OCI-LY1 (cell line): Measurements from ENCODE around the gene KCNK13.

Experiments
- H2AFZ ChIP-seq: fragments of 200-600 bp; sonication (generic), shearing (Covaris generic); 2 replicates; pipeline ENCODE4 v1.6.0; 2014; ENCODE audit warnings: antibody characterized with exemption, mild to moderate bottlenecking, low read length
- H3F3A ChIP-seq: fragments of 200-600 bp; sonication (generic), shearing (Covaris generic); 2 replicates; pipeline ENCODE4 v1.6.0; 2014; ENCODE audit warnings: mild to moderate bottlenecking, antibody characterized with exemption, low read length, moderate library complexity; ENCODE audit not compliant: insufficient read depth
- H3K27ac ChIP-seq: fragments of 200-600 bp; sonication (generic); 2 replicates; pipeline ENCODE4 v1.5.1; 2014; ENCODE audit warnings: low read length, mixed run types, mild to moderate bottlenecking, low read depth; ENCODE audit not compliant: poor library complexity, severe bottlenecking
- H3K27me3 ChIP-seq: fragments of 200-600 bp; sonication (generic); 2 replicates; pipeline ENCODE4 v1.6.0; 2014; ENCODE audit warnings: antibody characterized with exemption, mild to moderate bottlenecking, low read length, moderate library complexity; ENCODE audit not compliant: insufficient read depth
- H3K36me3 ChIP-seq: fragments of 200-600 bp; sonication (generic); 2 replicates; pipeline ENCODE4 v1.6.1; 2014; ENCODE audit warnings: mild to moderate bottlenecking, antibody characterized with exemption, low read length, moderate library complexity, mixed read lengths; ENCODE audit not compliant: insufficient read depth
- H3K4me1 ChIP-seq: fragments of 200-600 bp; sonication (generic); 2 replicates; pipeline ENCODE4 v1.5.1; 2014; ENCODE audit warnings: mild to moderate bottlenecking, low read length, moderate library complexity; ENCODE audit not compliant: insufficient read depth, severe bottlenecking
- H3K4me2 ChIP-seq: fragments of 200-600 bp; sonication (generic), shearing (Covaris generic); 2 replicates; pipeline ENCODE4 v1.6.1; 2014; ENCODE audit warnings: low read length
- H3K4me3 ChIP-seq: fragments of 200-600 bp; sonication (generic); 2 replicates; pipeline ENCODE4 v1.5.1; 2014; ENCODE audit warnings: low read length, low read depth, mild to moderate bottlenecking, mixed read lengths; ENCODE audit not compliant: poor library complexity, severe bottlenecking
- H3K79me2 ChIP-seq: fragments of 200-600 bp; shearing (Covaris generic); 2 replicates; pipeline ENCODE4 v1.6.1; 2016; ENCODE audit warnings: mixed run types, low read length, mixed read lengths; ENCODE audit not compliant: insufficient read depth
- H3K9ac ChIP-seq: fragments of 200-600 bp; sonication (generic), shearing (Covaris generic); 2 replicates; pipeline ENCODE4 v1.6.1; 2014; ENCODE audit warnings: mild to moderate bottlenecking, low read length, mixed read lengths
- H3K9me2 ChIP-seq: fragments of 200-600 bp; sonication (generic), shearing (Covaris generic); 2 replicates; pipeline ENCODE4 v1.6.1; 2014; ENCODE audit warnings: low read depth, mild to moderate bottlenecking, low read length, mixed read lengths
- H3K9me3 ChIP-seq: fragments of 200-600 bp; shearing (Covaris generic); 2 replicates; pipeline ENCODE4 v1.6.1; 2014; ENCODE audit warnings: low read length, mixed read lengths
- H4K20me1 ChIP-seq: fragments of 200-600 bp; sonication (generic), shearing (Covaris generic); 2 replicates; pipeline ENCODE4 v1.6.0; 2016; ENCODE audit warnings: mild to moderate bottlenecking, low read length; ENCODE audit not compliant: insufficient read depth
- EZH2 ChIP-seq: fragments of 200-600 bp; sonication (generic), shearing (Covaris generic); IDR thresholded peaks from 2 replicates; pipeline ENCODE4 v1.8.0; 2017; ENCODE audit warnings: borderline replicate concordance, mixed run types, mild to moderate bottlenecking, antibody characterized with exemption, low read length, moderate library complexity, mixed read lengths
- TF ChIP-seq, protein P1 (sequence below): fragments of 200-600 bp; sonication (generic), shearing (Covaris generic); IDR thresholded peaks from 2 replicates; pipeline ENCODE4 v1.5.1; 2017; ENCODE audit warnings: mild to moderate bottlenecking, antibody characterized with exemption, low read length, moderate library complexity, mixed read lengths

Gene KCNK13

DNA sequence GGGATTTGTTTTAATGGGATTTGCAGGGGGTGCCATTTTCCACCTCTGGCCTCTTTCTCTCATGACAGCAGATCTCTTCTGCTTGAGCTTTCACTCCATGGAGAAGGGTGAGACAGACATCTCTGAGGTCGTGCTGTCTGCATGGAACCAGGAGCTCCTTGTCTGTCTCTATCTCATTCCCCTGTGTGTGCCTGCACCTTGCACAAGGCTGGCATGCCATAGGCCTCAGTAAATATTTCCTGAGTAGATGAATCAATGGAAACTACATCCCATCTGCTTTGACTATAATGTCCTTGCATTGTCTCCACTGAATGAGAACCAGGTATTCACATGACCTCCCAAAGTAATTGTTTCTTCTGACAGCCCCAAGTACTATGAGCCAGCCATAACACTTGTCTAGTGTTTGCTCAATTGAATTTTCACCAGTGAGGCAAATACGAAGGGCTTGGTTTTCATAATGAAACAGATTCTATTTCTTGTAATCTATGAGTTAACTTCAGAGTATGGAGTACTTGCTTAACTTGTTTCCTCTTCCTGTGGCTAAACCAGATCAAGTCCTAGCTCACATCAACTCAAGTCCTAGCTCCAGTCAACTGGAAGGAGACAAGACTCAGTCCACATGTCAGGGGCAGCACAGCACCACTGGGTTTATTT is 32.3 kb downstream of the KCNK13 start:
- Histone ChIP-seq H3K27ac (no peak overlapping the region), H3K4me2 (no peak overlapping the region), H3K9ac (no peak overlapping the region), H3K9me2 (no peaks in the 10 kb centered on the region), H3K4me1 (no peaks in the 10 kb centered on the region), H3F3A (no peaks in the 10 kb centered on the region), H3K27me3 (peaks cover 7% of the 10 kb centered on the region; the same call in 1 of the 2 replicates), H4K20me1 (no peaks in the 10 kb centered on the region), H3K4me3 (no peak overlapping the region), H3K36me3 (no peaks in the 10 kb centered on the region), H3K79me2 (no peaks in the 10 kb centered on the region), H3K9me3 (no peaks in the 10 kb centered on the region), H2AFZ (no peak overlapping the region)
- TF ChIP-seq, protein P1, sequence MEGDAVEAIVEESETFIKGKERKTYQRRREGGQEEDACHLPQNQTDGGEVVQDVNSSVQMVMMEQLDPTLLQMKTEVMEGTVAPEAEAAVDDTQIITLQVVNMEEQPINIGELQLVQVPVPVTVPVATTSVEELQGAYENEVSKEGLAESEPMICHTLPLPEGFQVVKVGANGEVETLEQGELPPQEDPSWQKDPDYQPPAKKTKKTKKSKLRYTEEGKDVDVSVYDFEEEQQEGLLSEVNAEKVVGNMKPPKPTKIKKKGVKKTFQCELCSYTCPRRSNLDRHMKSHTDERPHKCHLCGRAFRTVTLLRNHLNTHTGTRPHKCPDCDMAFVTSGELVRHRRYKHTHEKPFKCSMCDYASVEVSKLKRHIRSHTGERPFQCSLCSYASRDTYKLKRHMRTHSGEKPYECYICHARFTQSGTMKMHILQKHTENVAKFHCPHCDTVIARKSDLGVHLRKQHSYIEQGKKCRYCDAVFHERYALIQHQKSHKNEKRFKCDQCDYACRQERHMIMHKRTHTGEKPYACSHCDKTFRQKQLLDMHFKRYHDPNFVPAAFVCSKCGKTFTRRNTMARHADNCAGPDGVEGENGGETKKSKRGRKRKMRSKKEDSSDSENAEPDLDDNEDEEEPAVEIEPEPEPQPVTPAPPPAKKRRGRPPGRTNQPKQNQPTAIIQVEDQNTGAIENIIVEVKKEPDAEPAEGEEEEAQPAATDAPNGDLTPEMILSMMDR: no peak
- no peak for TF ChIP-seq EZH2

DNA sequence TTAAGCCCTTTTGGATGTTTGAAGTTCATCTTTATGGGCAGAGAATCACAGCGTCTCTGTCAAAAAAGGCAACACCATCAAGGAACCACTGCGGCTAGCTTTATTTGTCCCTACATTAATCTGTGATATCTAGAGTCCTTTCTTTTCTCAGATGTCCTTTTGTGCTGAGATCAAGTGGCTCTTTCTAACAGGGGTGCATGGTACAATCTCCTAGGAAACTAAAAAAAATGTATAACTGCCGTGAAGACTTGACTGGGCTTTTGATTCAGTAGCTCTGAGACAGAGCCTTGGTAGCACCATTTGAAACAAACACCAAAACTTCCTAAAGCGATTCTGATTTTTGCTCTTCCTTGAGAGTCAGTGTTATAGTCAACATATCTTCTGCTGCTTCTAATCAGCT is 33.3 kb downstream of the KCNK13 start:
- H3K9me2 ChIP-seq: no peaks in the 10 kb centered on the region
- no peaks in the 10 kb centered on the region for H3F3A ChIP-seq
- no peak overlapping the region for H3K4me2 ChIP-seq
- H3K9me3 ChIP-seq: no peaks in the 10 kb centered on the region
- H4K20me1 ChIP-seq: no peaks in the 10 kb centered on the region
- no peaks in the 10 kb centered on the region for H3K36me3 ChIP-seq
- no peak overlapping the region for H3K27ac ChIP-seq
- H3K27me3 ChIP-seq: peaks cover 7% of the 10 kb centered on the region; the same call in 1 of the 2 replicates
- no peak overlapping the region for H3K4me3 ChIP-seq
- no peak overlapping the region for H3K9ac ChIP-seq
- no peaks in the 10 kb centered on the region for H3K4me1 ChIP-seq
- TF ChIP-seq, protein P1: no peak
- TF ChIP-seq EZH2: no peak
- no peaks in the 10 kb centered on the region for H3K79me2 ChIP-seq
- H2AFZ ChIP-seq: no peak overlapping the region

DNA sequence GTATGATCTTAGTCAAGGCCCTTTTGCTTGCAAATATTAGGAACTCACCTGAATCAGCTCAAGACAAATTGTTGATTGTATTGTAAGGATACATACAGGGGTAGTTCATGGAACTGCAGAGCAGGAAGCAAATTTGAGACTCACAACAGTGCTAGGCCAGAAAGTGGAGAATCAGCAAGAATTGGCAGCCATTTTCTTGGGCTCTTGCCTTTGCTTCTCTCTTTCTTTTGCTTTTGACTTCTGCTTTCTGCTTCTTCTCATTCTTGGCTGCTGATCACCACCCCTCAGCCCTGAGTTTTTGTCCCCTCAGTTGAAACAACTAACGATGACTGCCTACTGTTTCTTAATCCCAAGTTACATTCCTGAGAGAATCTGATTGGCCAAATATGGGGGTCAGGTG is 34.8 kb downstream of the KCNK13 start:
- H3K79me2 ChIP-seq: no peaks in the 10 kb centered on the region
- no peak overlapping the region for H3K4me3 ChIP-seq
- no peak overlapping the region for H3K27ac ChIP-seq
- H3K9me2 ChIP-seq: no peaks in the 10 kb centered on the region
- peaks cover 5% of the 10 kb centered on the region; the same call in 1 of the 2 replicates for H3K27me3 ChIP-seq
- no peak overlapping the region for H3K9ac ChIP-seq
- H3F3A ChIP-seq: no peaks in the 10 kb centered on the region
- no peaks in the 10 kb centered on the region for H3K9me3 ChIP-seq
- no peaks in the 10 kb centered on the region for H4K20me1 ChIP-seq
- no peaks in the 10 kb centered on the region for H3K4me1 ChIP-seq
- H2AFZ ChIP-seq: no peak overlapping the region
- no peak overlapping the region for H3K4me2 ChIP-seq
- H3K36me3 ChIP-seq: no peaks in the 10 kb centered on the region
- TF ChIP-seq, protein P1: no peak
- no peak for TF ChIP-seq EZH2
